GM21367 (cell line): ENCODE measurements around the gene OR5W2.
"Not testable (repeated sequence)": the region's sequence is repeated elsewhere in the genome, so short reads cannot be mapped to it uniquely, and the experiment has no call there.

Experiments used
- ATAC-seq: cut with Tn5 transposase; IDR thresholded peaks from one replicate; pipeline ENCODE4 v1.9.1; 2021; ENCODE audit not compliant: unreplicated experiment

OR5W2 gene

GRCh38 chr11:55914482-55914881 is at the start of gene OR5W2:
Gene OR5W2 (minus strand): TSS chr11:55914582. CDS start chr11:55914582, 0 bp downstream.
- no peak for ATAC-seq

GRCh38 chr11:55956521-55956920 is 42.1 kb upstream of the OR5W2 start:
- ATAC-seq: no peak

GRCh38 chr11:55949330-55949729 is 34.9 kb upstream of the OR5W2 start:
- ATAC-seq: no peak

GRCh38 chr11:55942785-55943392 is 28.5 kb upstream of the OR5W2 start:
- no peak for ATAC-seq

- ATAC-seq: no peak
Measured at GRCh38 chr11:55936300-55936699, 21.9 kb upstream of the OR5W2 start, which contains the start of gene OR5I1. Gene OR5I1 (minus strand): TSS chr11:55936400. CDS start chr11:55936400, 0 bp downstream.

- no peak for ATAC-seq
Measured at GRCh38 chr11:55920537-55920936, 6.2 kb upstream of the OR5W2 start.

GRCh38 chr11:55902308-55902707 is 12.1 kb downstream of the OR5W2 start:
- ATAC-seq: no peak

- no peak for ATAC-seq
Measured at GRCh38 chr11:55895216-55895615, 19.2 kb downstream of the OR5W2 start.

- ATAC-seq: not testable (repeated sequence)
Measured at GRCh38 chr11:55885481-55885880, 28.9 kb downstream of the OR5W2 start.

- ATAC-seq: not testable (repeated sequence)
Measured at GRCh38 chr11:55884995-55885394, 29.4 kb downstream of the OR5W2 start.

GRCh38 chr11:55882997-55883396 is 31.4 kb downstream of the OR5W2 start, which contains the start of gene TRIM51:
Gene TRIM51 (plus strand): TSS chr11:55883297. CDS start chr11:55885429, 2,132 bp downstream.
- not testable (repeated sequence) for ATAC-seq

GRCh38 chr11:55873146-55873545 is 41.2 kb downstream of the OR5W2 start:
- not testable (repeated sequence) for ATAC-seq

- ATAC-seq: not testable (repeated sequence)
Measured at GRCh38 chr11:55872731-55873130, 41.7 kb downstream of the OR5W2 start.

GRCh38 chr11:55867354-55867753 is 47.0 kb downstream of the OR5W2 start:
- ATAC-seq: not testable (repeated sequence)
